ENCODE results near the gene AKT1S1. TPM values are rescaled to one million over a fixed set of nuclear protein-coding genes. Genes with fewer than 3 reads are reported as not detected.

The AKT1S1 gene
- total RNA-seq, 2 experiments from 2014 or later: 7.3 to 19.8 TPM

DNA sequence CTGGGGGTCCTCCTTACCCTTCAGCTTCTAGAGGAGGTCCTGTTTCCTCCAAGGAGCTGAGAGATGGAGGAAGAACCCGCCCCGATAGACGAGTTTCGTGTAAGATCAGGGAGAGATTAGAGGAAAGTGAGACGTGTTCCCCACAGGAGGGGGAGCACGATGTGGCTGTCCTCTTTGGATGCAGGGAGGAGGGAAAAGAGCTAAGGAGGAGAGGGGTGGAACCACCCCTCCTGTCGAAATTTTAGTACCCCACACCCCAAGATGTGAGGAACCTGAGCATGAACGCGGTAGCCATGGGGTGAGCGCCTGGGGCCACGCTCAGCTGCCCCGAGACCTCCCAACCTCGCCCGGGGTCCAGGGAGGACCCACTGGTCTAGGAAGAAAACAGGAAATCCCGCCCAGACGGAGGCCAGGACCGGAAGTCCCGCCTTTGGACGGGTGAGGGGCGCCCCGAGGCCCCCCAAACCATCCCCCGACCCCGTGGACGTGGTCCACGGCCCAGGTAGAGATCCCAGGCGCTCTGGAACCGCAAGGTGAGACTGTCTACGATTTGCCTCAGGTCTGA lies 1.2 kb downstream of the AKT1S1 start:
- H3K27ac ChIP-seq (ENCODE audit: low read depth, low read length, poor library complexity, severe bottlenecking): peak overlapping the region; percentile 80
- H4K20me1 ChIP-seq (ENCODE audit: insufficient read depth, low read length): no peaks in the 10 kb centered on the region
- peak overlapping the region; percentile 93 for H3K4me2 ChIP-seq (ENCODE audit: low read length)
- BruUV-seq (replicated peaks): TSS peak; percentile 64
- no peak for TF ChIP-seq EZH2phosphoT487 (IDR thresholded peaks at IDR 0.05; ENCODE audit: borderline replicate concordance, low read depth, low read length)
- TF ChIP-seq, protein P1, sequence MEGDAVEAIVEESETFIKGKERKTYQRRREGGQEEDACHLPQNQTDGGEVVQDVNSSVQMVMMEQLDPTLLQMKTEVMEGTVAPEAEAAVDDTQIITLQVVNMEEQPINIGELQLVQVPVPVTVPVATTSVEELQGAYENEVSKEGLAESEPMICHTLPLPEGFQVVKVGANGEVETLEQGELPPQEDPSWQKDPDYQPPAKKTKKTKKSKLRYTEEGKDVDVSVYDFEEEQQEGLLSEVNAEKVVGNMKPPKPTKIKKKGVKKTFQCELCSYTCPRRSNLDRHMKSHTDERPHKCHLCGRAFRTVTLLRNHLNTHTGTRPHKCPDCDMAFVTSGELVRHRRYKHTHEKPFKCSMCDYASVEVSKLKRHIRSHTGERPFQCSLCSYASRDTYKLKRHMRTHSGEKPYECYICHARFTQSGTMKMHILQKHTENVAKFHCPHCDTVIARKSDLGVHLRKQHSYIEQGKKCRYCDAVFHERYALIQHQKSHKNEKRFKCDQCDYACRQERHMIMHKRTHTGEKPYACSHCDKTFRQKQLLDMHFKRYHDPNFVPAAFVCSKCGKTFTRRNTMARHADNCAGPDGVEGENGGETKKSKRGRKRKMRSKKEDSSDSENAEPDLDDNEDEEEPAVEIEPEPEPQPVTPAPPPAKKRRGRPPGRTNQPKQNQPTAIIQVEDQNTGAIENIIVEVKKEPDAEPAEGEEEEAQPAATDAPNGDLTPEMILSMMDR (conservative IDR thresholded peaks at IDR 0.05; ENCODE audit: low read length): no peak
- ChIA-PET POLR2A (interaction anchor here (0.5 to 1.4 kb wide), 3 partner anchors 8 to 52 kb away, joined by 3 read pairs; no protein-coding TSS in a partner anchor), CTCF (ENCODE audit: unreplicated experiment) (no interaction called here)
- H3K36me3 ChIP-seq (ENCODE audit: insufficient read depth, low read length): peaks cover 19% of the 10 kb centered on the region; the same call in 1 of the 2 replicates
- H3K9me2 ChIP-seq (ENCODE audit: insufficient read depth, low read length): no peaks in the 10 kb centered on the region
- H3K9me3 ChIP-seq (ENCODE audit: low read length): no peaks in the 10 kb centered on the region
- intact Hi-C loops (cut with micrococcal nuclease; ENCODE audit: unreplicated experiment): loop anchor here (2.0 to 5.0 kb wide), 2 partner anchors 63 to 284 kb away; partner anchors contain the start of genes FUZ and PRR12
- H3K4me1 ChIP-seq (ENCODE audit: insufficient read depth, low read length, poor library complexity, severe bottlenecking): peaks cover 30% of the 10 kb centered on the region
- peaks cover 13% of the 10 kb centered on the region; the same call in 1 of the 2 replicates for H3K79me2 ChIP-seq (ENCODE audit: insufficient read depth, low read depth, low read length)
- DNase-seq (ENCODE audit: low spot score): peak; percentile 76
- H3K4me3 ChIP-seq (ENCODE audit: low read depth, low read length, poor library complexity, severe bottlenecking): peak overlapping the region; percentile 90
- peak overlapping the region; percentile 60; the same call in 1 of the 2 replicates for H2AFZ ChIP-seq (ENCODE audit: low read length)

DNA sequence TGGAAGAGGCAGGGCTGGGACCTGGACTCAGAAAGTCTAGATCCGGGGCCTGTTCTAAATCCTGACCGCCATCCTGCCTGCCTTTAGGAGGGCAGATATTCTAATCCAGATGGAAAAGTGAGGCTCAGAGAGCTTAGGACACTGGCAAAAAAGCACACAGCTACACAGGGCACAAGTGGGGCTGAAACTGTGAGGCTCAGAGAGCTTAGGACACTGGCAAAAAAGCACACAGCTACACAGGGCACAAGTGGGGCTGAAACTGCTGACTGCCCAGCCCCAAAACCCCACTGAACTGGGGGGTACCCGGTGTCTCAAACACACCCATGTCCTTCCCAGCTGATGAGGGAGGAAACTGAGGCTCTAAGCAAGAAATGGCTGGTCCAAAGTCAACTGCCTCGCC lies 2.0 kb downstream of the AKT1S1 start:
- no TSS peak for BruUV-seq (replicated peaks)
- Histone ChIP-seq H3K9me3 (ENCODE audit: low read length) (no peaks in the 10 kb centered on the region), H3K4me2 (ENCODE audit: low read length) (peak overlapping the region; percentile 93), H3K36me3 (ENCODE audit: insufficient read depth, low read length) (peaks cover 13% of the 10 kb centered on the region; the same call in 1 of the 2 replicates), H3K4me3 (ENCODE audit: low read depth, low read length, poor library complexity, severe bottlenecking) (peak overlapping the region; percentile 90), H2AFZ (ENCODE audit: low read length) (no peak overlapping the region), H3K27ac (ENCODE audit: low read depth, low read length, poor library complexity, severe bottlenecking) (no peak overlapping the region), H3K4me1 (ENCODE audit: insufficient read depth, low read length, poor library complexity, severe bottlenecking) (peaks cover 37% of the 10 kb centered on the region), H3K9me2 (ENCODE audit: insufficient read depth, low read length) (no peaks in the 10 kb centered on the region), H4K20me1 (ENCODE audit: insufficient read depth, low read length) (no peaks in the 10 kb centered on the region), H3K79me2 (ENCODE audit: insufficient read depth, low read depth, low read length) (peaks cover 13% of the 10 kb centered on the region; the same call in 1 of the 2 replicates)
- DNase-seq (ENCODE audit: low spot score): no peak
- TF ChIP-seq EZH2phosphoT487 (IDR thresholded peaks at IDR 0.05; ENCODE audit: borderline replicate concordance, low read depth, low read length): no peak
- TF ChIP-seq, protein P1 (conservative IDR thresholded peaks at IDR 0.05; ENCODE audit: low read length): no peak
- ChIA-PET POLR2A (interaction anchor here (1.0 kb wide), 1 partner anchor 7 kb away, joined by 3 read pairs; no protein-coding TSS in a partner anchor), CTCF (ENCODE audit: unreplicated experiment) (no interaction called here)
- intact Hi-C loops (cut with micrococcal nuclease; ENCODE audit: unreplicated experiment): loop anchor here (5.0 kb wide), 1 partner anchor 283 kb away; the partner anchor contains the start of gene PRR12
